ENCODE measurements around the gene LBR. TPM values are rescaled to one million over a fixed set of nuclear protein-coding genes. Genes with fewer than 3 reads are reported as not detected.

LBR gene
- total RNA-seq, 4 donors from 2014 or later = 16.4 to 47.7 (median 22.5) TPM

DNA sequence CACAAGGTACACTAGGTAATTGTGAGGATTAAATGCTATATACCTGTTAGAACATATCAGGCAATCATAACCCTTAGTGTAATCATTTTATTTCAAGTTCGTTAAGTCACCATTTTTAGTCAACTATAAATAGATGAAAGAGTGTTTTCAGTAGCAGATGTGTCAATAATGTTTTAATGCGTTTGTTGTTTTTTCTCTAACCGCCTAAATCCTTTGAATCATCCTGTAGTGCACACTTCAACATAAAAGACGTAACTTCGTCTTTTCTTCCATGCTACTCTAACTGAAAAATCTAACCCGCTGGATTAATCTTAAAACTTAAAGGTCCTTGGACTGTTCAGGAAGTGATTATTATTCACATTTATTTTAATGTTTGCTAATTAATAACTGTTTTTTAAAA is 7.2 kb upstream of the LBR start:
- WGBS, 2 donors = 71 to 77% methylated on average over 6 of the region's 6 CpGs
- DNase-seq (ENCODE audit: low spot score in 2 of 2) = no peak
- no peak overlapping the region for H3K4me3 ChIP-seq (ENCODE audit: low read depth, poor library complexity, severe bottlenecking)
- intact Hi-C loops (cut with DNase I; ENCODE audit: low total_unique reads) = no loop called here
- TF ChIP-seq POLR2A (IDR thresholded peaks at IDR 0.05) = no peak
- TF ChIP-seq, protein P1, sequence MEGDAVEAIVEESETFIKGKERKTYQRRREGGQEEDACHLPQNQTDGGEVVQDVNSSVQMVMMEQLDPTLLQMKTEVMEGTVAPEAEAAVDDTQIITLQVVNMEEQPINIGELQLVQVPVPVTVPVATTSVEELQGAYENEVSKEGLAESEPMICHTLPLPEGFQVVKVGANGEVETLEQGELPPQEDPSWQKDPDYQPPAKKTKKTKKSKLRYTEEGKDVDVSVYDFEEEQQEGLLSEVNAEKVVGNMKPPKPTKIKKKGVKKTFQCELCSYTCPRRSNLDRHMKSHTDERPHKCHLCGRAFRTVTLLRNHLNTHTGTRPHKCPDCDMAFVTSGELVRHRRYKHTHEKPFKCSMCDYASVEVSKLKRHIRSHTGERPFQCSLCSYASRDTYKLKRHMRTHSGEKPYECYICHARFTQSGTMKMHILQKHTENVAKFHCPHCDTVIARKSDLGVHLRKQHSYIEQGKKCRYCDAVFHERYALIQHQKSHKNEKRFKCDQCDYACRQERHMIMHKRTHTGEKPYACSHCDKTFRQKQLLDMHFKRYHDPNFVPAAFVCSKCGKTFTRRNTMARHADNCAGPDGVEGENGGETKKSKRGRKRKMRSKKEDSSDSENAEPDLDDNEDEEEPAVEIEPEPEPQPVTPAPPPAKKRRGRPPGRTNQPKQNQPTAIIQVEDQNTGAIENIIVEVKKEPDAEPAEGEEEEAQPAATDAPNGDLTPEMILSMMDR (IDR thresholded peaks at IDR 0.05) = no peak

DNA sequence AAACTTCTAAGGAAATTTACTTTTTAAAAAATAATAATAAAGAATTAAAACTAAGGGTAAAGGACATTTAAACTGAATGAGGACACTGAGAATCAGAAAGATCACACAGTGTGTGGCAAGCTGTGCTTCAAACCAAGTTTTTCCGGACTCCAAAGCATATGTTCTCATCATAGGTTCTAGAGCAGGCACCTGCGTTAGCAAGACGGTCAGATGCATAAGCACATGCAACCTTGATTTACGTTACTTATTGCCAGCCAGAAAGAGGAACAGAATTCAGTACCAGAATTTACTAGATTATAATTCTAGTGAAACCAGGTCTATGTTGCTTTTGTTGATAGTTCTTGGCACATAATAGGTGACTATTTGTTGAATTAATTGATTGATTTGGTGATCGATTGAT is 6.2 kb upstream of the LBR start:
- H3K4me3 ChIP-seq (ENCODE audit: low read depth, poor library complexity, severe bottlenecking) = no peak overlapping the region
- DNase-seq (ENCODE audit: low spot score in 2 of 2) = no peak
- 76 to 84% methylated on average over 5 of the region's 5 CpGs for WGBS, 2 donors
- intact Hi-C loops (cut with DNase I; ENCODE audit: low total_unique reads) = no loop called here
- no peak for TF ChIP-seq POLR2A (IDR thresholded peaks at IDR 0.05)
- TF ChIP-seq, protein P1 (IDR thresholded peaks at IDR 0.05) = no peak

DNA sequence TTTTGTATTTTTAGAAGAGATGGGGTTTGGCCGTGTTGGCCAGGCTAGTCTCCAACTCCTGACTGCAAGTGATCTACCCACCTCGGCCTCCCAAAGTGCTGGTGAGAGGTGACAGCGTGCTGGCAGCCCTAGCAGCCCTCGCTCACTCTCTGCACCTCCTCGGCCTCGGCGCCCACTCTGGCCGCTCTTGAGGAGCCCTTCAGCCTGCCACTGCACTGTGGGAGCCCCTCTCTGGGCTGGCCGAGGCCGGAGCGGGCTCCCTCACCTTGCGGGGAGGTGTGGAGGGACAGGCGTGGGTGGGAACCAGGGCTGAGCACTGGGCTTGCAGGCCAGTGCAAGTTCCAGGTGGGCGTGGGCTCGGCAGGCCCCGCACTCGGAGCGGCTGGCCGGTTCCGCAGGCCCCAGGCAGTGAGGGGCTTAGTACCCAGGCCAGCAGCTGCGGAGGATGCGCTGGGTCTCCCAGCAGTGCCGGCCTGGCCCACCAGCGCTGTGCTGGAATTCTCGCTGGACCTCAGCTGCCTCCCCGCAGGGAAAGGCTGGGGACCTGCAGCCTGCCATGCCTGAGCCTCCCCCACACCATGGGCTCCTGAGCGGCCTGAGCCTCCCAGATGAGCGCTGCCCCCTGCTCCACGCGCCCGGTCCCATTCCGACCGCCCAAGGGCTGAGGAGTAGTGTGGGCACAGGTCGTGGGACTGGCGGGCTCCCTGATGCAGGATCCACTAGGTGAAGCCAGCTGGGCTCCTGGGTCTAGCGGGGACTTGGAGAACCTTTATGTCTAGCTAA is 3.4 kb upstream of the LBR start:
- no peak for TF ChIP-seq POLR2A (IDR thresholded peaks at IDR 0.05)
- TF ChIP-seq, protein P1 (IDR thresholded peaks at IDR 0.05) = no peak
- DNase-seq (ENCODE audit: low spot score in 2 of 2) = no peak
- no peak overlapping the region for H3K4me3 ChIP-seq (ENCODE audit: low read depth, poor library complexity, severe bottlenecking)
- intact Hi-C loops (cut with DNase I; ENCODE audit: low total_unique reads) = no loop called here
- 92 to 98% methylated on average over 28 to 31 of the region's 36 CpGs for WGBS, 2 donors

GRCh38 chr1:225430301-225430700 is 2.5 kb upstream of the LBR start:
- intact Hi-C loops (cut with DNase I; ENCODE audit: low total_unique reads) = no loop called here
- 78 to 81% methylated on average over 7 of the region's 7 CpGs for WGBS, 2 donors
- TF ChIP-seq POLR2A (IDR thresholded peaks at IDR 0.05) = no peak
- TF ChIP-seq, protein P1 (IDR thresholded peaks at IDR 0.05) = no peak
- no peak overlapping the region for H3K4me3 ChIP-seq (ENCODE audit: low read depth, poor library complexity, severe bottlenecking)
- no peak for DNase-seq (ENCODE audit: low spot score in 2 of 2)

DNA sequence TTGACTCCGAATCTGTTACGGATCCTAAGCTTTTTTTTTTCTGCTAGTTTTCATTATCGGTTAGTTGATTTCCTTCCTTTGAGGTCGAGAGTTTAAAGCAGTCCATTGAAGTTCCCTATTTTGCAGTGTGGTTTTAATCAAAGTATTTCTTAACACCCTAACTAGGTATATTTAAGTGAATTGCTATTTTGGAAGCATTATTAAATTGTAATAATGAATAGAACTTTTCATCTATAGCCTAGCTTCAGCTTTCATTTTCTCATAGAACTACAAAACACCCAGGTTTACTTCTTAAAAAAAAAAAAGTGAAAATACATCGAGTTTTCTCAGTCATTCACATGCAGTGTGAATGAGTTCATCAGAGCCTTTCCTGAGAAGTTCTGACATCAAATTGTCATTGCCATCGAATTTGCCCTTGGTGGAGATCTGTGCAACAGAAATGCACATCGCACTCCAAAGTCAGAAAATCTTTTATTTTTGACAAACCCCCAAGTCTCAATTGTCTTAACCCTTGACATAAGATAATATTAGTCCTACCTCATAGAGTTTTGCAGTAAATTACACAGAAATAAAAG is 1.1 kb upstream of the LBR start:
- H3K4me3 ChIP-seq (ENCODE audit: low read depth, poor library complexity, severe bottlenecking) = no peak overlapping the region
- DNase-seq (ENCODE audit: low spot score in 2 of 2) = no peak
- WGBS, 2 donors = 9 to 11% methylated on average over 7 of the region's 7 CpGs
- intact Hi-C loops (cut with DNase I; ENCODE audit: low total_unique reads) = no loop called here
- no peak for TF ChIP-seq POLR2A (IDR thresholded peaks at IDR 0.05)
- TF ChIP-seq, protein P1 (IDR thresholded peaks at IDR 0.05) = no peak
